Neural progenitor cell (in vitro differentiated cells): ENCODE measurements around the gene CEP295NL. TPM values are rescaled to one million over a fixed set of nuclear protein-coding genes. Genes with fewer than 3 reads are reported as not detected.
"Not testable (repeated sequence)": the region's sequence is repeated elsewhere in the genome, so short reads cannot be mapped to it uniquely, and the experiment has no call there.

Experiments used
- DNase-seq: peaks from one replicate; pipeline ENCODE4 v3.0.0-alpha.2; 2016; ENCODE audit warnings: low spot score
- H2AFZ ChIP-seq: fragments of 200-600 bp; sonication (generic); replicated peaks from 2 replicates; pipeline ENCODE4 v1.6.1; 2016; ENCODE audit warnings: antibody characterized with exemption
- H3F3A ChIP-seq: fragments of 200-600 bp; sonication (generic); 2 replicates; pipeline ENCODE4 v1.6.1; 2016; ENCODE audit warnings: antibody characterized with exemption, low read depth
- H3K27ac ChIP-seq: fragments of 200-600 bp; sonication (generic); 2 replicates; pipeline ENCODE4 v1.5.1; 2016; ENCODE audit warnings: mild to moderate bottlenecking
- H3K27me3 ChIP-seq: fragments of 200-600 bp; sonication (generic); 2 replicates; pipeline ENCODE4 v1.6.1; 2016; ENCODE audit warnings: mild to moderate bottlenecking, moderate library complexity
- H3K36me3 ChIP-seq: fragments of 200-600 bp; sonication (generic); 2 replicates; pipeline ENCODE4 v1.5.1; 2016
- H3K4me1 ChIP-seq: fragments of 200-600 bp; sonication (generic); 2 replicates; pipeline ENCODE4 v1.6.1; 2016; ENCODE audit warnings: mixed run types
- H3K4me2 ChIP-seq: fragments of 200-600 bp; sonication (generic); 2 replicates; pipeline ENCODE4 v1.6.1; 2016
- H3K4me3 ChIP-seq: fragments of 200-600 bp; sonication (generic); 2 replicates; pipeline ENCODE4 v1.5.1; 2016
- H3K79me2 ChIP-seq: fragments of 200-600 bp; sonication (generic); 2 replicates; pipeline ENCODE4 v1.6.1; 2016; ENCODE audit warnings: low read depth
- H3K9ac ChIP-seq: fragments of 200-600 bp; sonication (generic); 2 replicates; pipeline ENCODE4 v1.6.1; 2016
- H3K9me3 ChIP-seq: fragments of 200-600 bp; sonication (generic); 2 replicates; pipeline ENCODE4 v1.5.1; 2016; ENCODE audit warnings: low read depth
- H4K20me1 ChIP-seq: fragments of 200-600 bp; sonication (generic); 2 replicates; pipeline ENCODE4 v1.6.1; 2016; ENCODE audit warnings: low read depth
- H3K27ac Mint-ChIP-seq: 3 replicates; pipeline ENCODE4 v1.8.0; 2021; ENCODE audit warnings: mixed read lengths
- H3K27me3 Mint-ChIP-seq: 2 replicates; pipeline ENCODE4 v1.8.0; 2022; ENCODE audit warnings: low read depth, mild to moderate bottlenecking, inconsistent platforms, moderate library complexity, mixed read lengths; ENCODE audit not compliant: insufficient read depth
- H3K36me3 Mint-ChIP-seq: 3 replicates; pipeline ENCODE4 v1.8.0; 2021; ENCODE audit warnings: mixed read lengths
- H3K4me1 Mint-ChIP-seq: 3 replicates; pipeline ENCODE4 v1.8.0; 2021; ENCODE audit warnings: mixed read lengths
- H3K4me3 Mint-ChIP-seq: 3 replicates; pipeline ENCODE4 v1.8.0; 2021; ENCODE audit warnings: mild to moderate bottlenecking, moderate library complexity, mixed read lengths
- H3K9me3 Mint-ChIP-seq: 3 replicates; pipeline ENCODE4 v1.8.0; 2020; ENCODE audit warnings: mixed read lengths
- EZH2 ChIP-seq: fragments of 200-600 bp; sonication (generic); IDR thresholded peaks from 2 replicates; pipeline ENCODE4 v1.6.1; 2017; ENCODE audit warnings: antibody characterized with exemption, mild to moderate bottlenecking, moderate library complexity
- EZH2phosphoT487 ChIP-seq: fragments of 200-600 bp; sonication (generic); IDR thresholded peaks from 2 replicates; pipeline ENCODE4 v1.6.1; 2017; ENCODE audit warnings: antibody characterized with exemption
- total RNA-seq: library from RNA; depleted of rRNA; stranded (reverse); fragments of >200 nt; gene quantifications from 2 replicates; pipeline ENCODE4 v1.2.3, GENCODE V29; 2015; ENCODE audit warnings: low replicate concordance
- TF ChIP-seq, protein P1 (sequence below): fragments of 200-600 bp; sonication (generic); IDR thresholded peaks from 2 replicates; pipeline ENCODE4 v1.5.1; 2017; ENCODE audit warnings: antibody characterized with exemption, mild to moderate bottlenecking

The CEP295NL gene
- total RNA-seq, 1 donor from 2014 or later, result 0.39 TPM

- Histone ChIP-seq H3K36me3 (no peaks in the 10 kb centered on the region), H3K4me2 (no peak overlapping the region), H3K4me1 (no peaks in the 10 kb centered on the region), H2AFZ (no peak overlapping the region), H3K79me2 (peaks cover 14% of the 10 kb centered on the region), H3K9me3 (no peaks in the 10 kb centered on the region), H3K27me3 (no peaks in the 10 kb centered on the region), H3K4me3 (no peak overlapping the region), H3K27ac (no peak overlapping the region), H3K9ac (no peak overlapping the region), H3F3A (no peaks in the 10 kb centered on the region), H4K20me1 (peaks cover 50% of the 10 kb centered on the region)
- Mint-ChIP-seq H3K36me3 (peaks cover 3% of the 10 kb centered on the region), H3K4me1 (peaks cover 52% of the 10 kb centered on the region), H3K27ac (no peak overlapping the region), H3K9me3 (no peaks in the 10 kb centered on the region), H3K4me3 (no peak overlapping the region), H3K27me3 (peaks cover 2% of the 10 kb centered on the region)
- DNase-seq, result no peak
- TF ChIP-seq EZH2phosphoT487, result no peak
Measured at GRCh38 chr17:78890498-78890897, 12.5 kb downstream of the CEP295NL start.

GRCh38 chr17:78890096-78890495, 12.9 kb downstream of the CEP295NL start:
- H3K27me3 ChIP-seq, H3K36me3 ChIP-seq, H3K27ac ChIP-seq, H3K36me3 Mint-ChIP-seq, H3K9me3 Mint-ChIP-seq, H3F3A ChIP-seq, H3K4me2 ChIP-seq, H3K27me3 Mint-ChIP-seq, H3K4me3 Mint-ChIP-seq, H3K4me1 ChIP-seq, H3K9ac ChIP-seq, H3K9me3 ChIP-seq, H2AFZ ChIP-seq, DNase-seq, H3K4me3 ChIP-seq, H3K27ac Mint-ChIP-seq: not testable (repeated sequence)
- Histone ChIP-seq H3K79me2 (peaks cover 14% of the 10 kb centered on the region), H4K20me1 (peaks cover 46% of the 10 kb centered on the region)
- H3K4me1 Mint-ChIP-seq, result peaks cover 49% of the 10 kb centered on the region

GRCh38 chr17:78889531-78889930, 13.5 kb downstream of the CEP295NL start:
- TF ChIP-seq EZH2 (no peak), EZH2phosphoT487 (no peak)
- TF ChIP-seq, protein P1, sequence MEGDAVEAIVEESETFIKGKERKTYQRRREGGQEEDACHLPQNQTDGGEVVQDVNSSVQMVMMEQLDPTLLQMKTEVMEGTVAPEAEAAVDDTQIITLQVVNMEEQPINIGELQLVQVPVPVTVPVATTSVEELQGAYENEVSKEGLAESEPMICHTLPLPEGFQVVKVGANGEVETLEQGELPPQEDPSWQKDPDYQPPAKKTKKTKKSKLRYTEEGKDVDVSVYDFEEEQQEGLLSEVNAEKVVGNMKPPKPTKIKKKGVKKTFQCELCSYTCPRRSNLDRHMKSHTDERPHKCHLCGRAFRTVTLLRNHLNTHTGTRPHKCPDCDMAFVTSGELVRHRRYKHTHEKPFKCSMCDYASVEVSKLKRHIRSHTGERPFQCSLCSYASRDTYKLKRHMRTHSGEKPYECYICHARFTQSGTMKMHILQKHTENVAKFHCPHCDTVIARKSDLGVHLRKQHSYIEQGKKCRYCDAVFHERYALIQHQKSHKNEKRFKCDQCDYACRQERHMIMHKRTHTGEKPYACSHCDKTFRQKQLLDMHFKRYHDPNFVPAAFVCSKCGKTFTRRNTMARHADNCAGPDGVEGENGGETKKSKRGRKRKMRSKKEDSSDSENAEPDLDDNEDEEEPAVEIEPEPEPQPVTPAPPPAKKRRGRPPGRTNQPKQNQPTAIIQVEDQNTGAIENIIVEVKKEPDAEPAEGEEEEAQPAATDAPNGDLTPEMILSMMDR, result no peak
- Mint-ChIP-seq H3K4me3 (no peak overlapping the region), H3K36me3 (peaks cover 3% of the 10 kb centered on the region), H3K27ac (no peak overlapping the region), H3K4me1 (peaks cover 51% of the 10 kb centered on the region), H3K27me3 (peaks cover 2% of the 10 kb centered on the region), H3K9me3 (no peaks in the 10 kb centered on the region)
- H4K20me1 ChIP-seq, result peaks cover 45% of the 10 kb centered on the region
- no peak overlapping the region for H3K4me2 ChIP-seq
- DNase-seq, result no peak
- no peak overlapping the region for H3K27ac ChIP-seq
- H3K9me3 ChIP-seq, result no peaks in the 10 kb centered on the region
- H3F3A ChIP-seq, result peaks cover 5% of the 10 kb centered on the region
- H3K79me2 ChIP-seq, result peaks cover 9% of the 10 kb centered on the region
- H3K4me3 ChIP-seq, result no peak overlapping the region
- peaks cover 4% of the 10 kb centered on the region for H3K4me1 ChIP-seq
- H3K9ac ChIP-seq, result no peak overlapping the region
- H3K36me3 ChIP-seq, result no peaks in the 10 kb centered on the region
- H2AFZ ChIP-seq, result no peak overlapping the region
- H3K27me3 ChIP-seq, result no peaks in the 10 kb centered on the region

- H3K9me3 ChIP-seq, result no peaks in the 10 kb centered on the region
- TF ChIP-seq, protein P1, result no peak
- TF ChIP-seq EZH2 (no peak), EZH2phosphoT487 (no peak)
- H3K9ac ChIP-seq, result no peak overlapping the region
- peaks cover 2% of the 10 kb centered on the region for H3K27me3 Mint-ChIP-seq
- H3K4me3 ChIP-seq, result no peak overlapping the region
- H3K4me1 Mint-ChIP-seq, result peaks cover 54% of the 10 kb centered on the region
- H4K20me1 ChIP-seq, result peaks cover 45% of the 10 kb centered on the region
- no peaks in the 10 kb centered on the region for H3K9me3 Mint-ChIP-seq
- H3K4me3 Mint-ChIP-seq, result no peak overlapping the region
- H3K27me3 ChIP-seq, result no peaks in the 10 kb centered on the region
- H3K4me2 ChIP-seq, result no peak overlapping the region
- H3K4me1 ChIP-seq, result peaks cover 9% of the 10 kb centered on the region
- no peak for DNase-seq
- peaks cover 5% of the 10 kb centered on the region for H3K79me2 ChIP-seq
- H3K36me3 ChIP-seq, result no peaks in the 10 kb centered on the region
- peaks cover 10% of the 10 kb centered on the region for H3F3A ChIP-seq
- H2AFZ ChIP-seq, result no peak overlapping the region
- no peak overlapping the region for H3K27ac ChIP-seq
- no peak overlapping the region for H3K27ac Mint-ChIP-seq
- peaks cover 3% of the 10 kb centered on the region for H3K36me3 Mint-ChIP-seq
Measured at GRCh38 chr17:78888941-78889518, 14.0 kb downstream of the CEP295NL start.
